GM19372 (cell line): ENCODE data around the gene SNX33.
"Not testable (repeated sequence)": the region's sequence is repeated elsewhere in the genome, so short reads cannot be mapped to it uniquely, and the experiment has no call there.

ENCODE experiments used
- ATAC-seq: cut with Tn5 transposase; IDR thresholded peaks from one replicate; pipeline ENCODE4 v1.9.1; 2021; ENCODE audit warnings: mild to moderate bottlenecking, low read depth, moderate library complexity; ENCODE audit not compliant: unreplicated experiment

The SNX33 gene

GRCh38 chr15:75682181-75683135, 34.7 kb downstream of the SNX33 start:
- ATAC-seq: no peak

- ATAC-seq: not testable (repeated sequence)
Observed at GRCh38 chr15:75683646-75684312, 36.1 kb downstream of the SNX33 start.

GRCh38 chr15:75684648-75685047, 36.9 kb downstream of the SNX33 start:
- no peak for ATAC-seq

GRCh38 chr15:75685195-75685594, 37.5 kb downstream of the SNX33 start:
- ATAC-seq: no peak

- ATAC-seq: not testable (repeated sequence)
Observed at GRCh38 chr15:75686212-75686642, 38.5 kb downstream of the SNX33 start.

- ATAC-seq: no peak
Observed at GRCh38 chr15:75687486-75688277, 40.0 kb downstream of the SNX33 start.

- no peak for ATAC-seq
Observed at GRCh38 chr15:75688278-75688557, 40.5 kb downstream of the SNX33 start.

- no peak for ATAC-seq
Observed at GRCh38 chr15:75688831-75689230, 41.1 kb downstream of the SNX33 start.

- ATAC-seq: not testable (repeated sequence)
Observed at GRCh38 chr15:75689429-75689828, 41.7 kb downstream of the SNX33 start.

- not testable (repeated sequence) for ATAC-seq
Observed at GRCh38 chr15:75692311-75692710, 44.6 kb downstream of the SNX33 start.

GRCh38 chr15:75693028-75693427, 45.3 kb downstream of the SNX33 start:
- ATAC-seq: not testable (repeated sequence)

GRCh38 chr15:75693501-75694240, 46.0 kb downstream of the SNX33 start:
- no peak for ATAC-seq

- ATAC-seq: no peak
Observed at GRCh38 chr15:75694241-75695182, 46.8 kb downstream of the SNX33 start.

- ATAC-seq: no peak
Observed at GRCh38 chr15:75695220-75695619, 47.5 kb downstream of the SNX33 start.

- no peak for ATAC-seq
Observed at GRCh38 chr15:75695634-75696310, 48.1 kb downstream of the SNX33 start.

- no peak for ATAC-seq
Observed at GRCh38 chr15:75696311-75696720, 48.6 kb downstream of the SNX33 start.

- no peak for ATAC-seq
Observed at GRCh38 chr15:75696854-75697259, 49.1 kb downstream of the SNX33 start.

- ATAC-seq: no peak
Observed at GRCh38 chr15:75697523-75697922, 49.8 kb downstream of the SNX33 start.
